Measurements from ENCODE around the gene DCAF11.

The DCAF11 gene

GRCh38 chr14:24092110-24092504 is 22.5 kb upstream of the DCAF11 start:
- Histone ChIP-seq H3K4me3 (ENCODE audit: severe bottlenecking) (no peak overlapping the region), H3K27ac (ENCODE audit: poor library complexity, severe bottlenecking) (no peak overlapping the region), H3K4me1 (ENCODE audit: insufficient read depth, poor library complexity, severe bottlenecking) (peaks cover 15% of the 10 kb centered on the region), H3K36me3 (ENCODE audit: low read depth) (peaks cover 20% of the 10 kb centered on the region), H3K9me3 (ENCODE audit: severe bottlenecking) (no peaks in the 10 kb centered on the region), H3K27me3 (ENCODE audit: insufficient read depth, poor library complexity, severe bottlenecking) (no peaks in the 10 kb centered on the region)
- ATAC-seq (ENCODE audit: low read depth): no peak
- TF ChIP-seq CTCF (IDR thresholded peaks at IDR 0.05; ENCODE audit: poor library complexity, severe bottlenecking): no peak
- DNase-seq (ENCODE audit: low spot score): no peak

GRCh38 chr14:24092505-24093206 is 21.9 kb upstream of the DCAF11 start:
- DNase-seq (ENCODE audit: low spot score) (no peak), ATAC-seq (ENCODE audit: low read depth) (no peak)
- no peak for TF ChIP-seq CTCF (IDR thresholded peaks at IDR 0.05; ENCODE audit: poor library complexity, severe bottlenecking)
- H3K27me3 ChIP-seq (ENCODE audit: insufficient read depth, poor library complexity, severe bottlenecking): no peaks in the 10 kb centered on the region
- H3K36me3 ChIP-seq (ENCODE audit: low read depth): peaks cover 21% of the 10 kb centered on the region
- peaks cover 15% of the 10 kb centered on the region for H3K4me1 ChIP-seq (ENCODE audit: insufficient read depth, poor library complexity, severe bottlenecking)
- no peak overlapping the region for H3K4me3 ChIP-seq (ENCODE audit: severe bottlenecking)
- no peak overlapping the region for H3K27ac ChIP-seq (ENCODE audit: poor library complexity, severe bottlenecking)
- no peaks in the 10 kb centered on the region for H3K9me3 ChIP-seq (ENCODE audit: severe bottlenecking)

- peak overlapping the region; percentile 55 for H3K27ac ChIP-seq (ENCODE audit: poor library complexity, severe bottlenecking)
- H3K4me3 ChIP-seq (ENCODE audit: severe bottlenecking): no peak overlapping the region
- no peaks in the 10 kb centered on the region for H3K27me3 ChIP-seq (ENCODE audit: insufficient read depth, poor library complexity, severe bottlenecking)
- H3K9me3 ChIP-seq (ENCODE audit: severe bottlenecking): no peaks in the 10 kb centered on the region
- ATAC-seq (ENCODE audit: low read depth) (no peak), DNase-seq (ENCODE audit: low spot score) (no peak)
- peaks cover 28% of the 10 kb centered on the region for H3K36me3 ChIP-seq (ENCODE audit: low read depth)
- H3K4me1 ChIP-seq (ENCODE audit: insufficient read depth, poor library complexity, severe bottlenecking): peaks cover 15% of the 10 kb centered on the region
- no peak for TF ChIP-seq CTCF (IDR thresholded peaks at IDR 0.05; ENCODE audit: poor library complexity, severe bottlenecking)
Measured at GRCh38 chr14:24093207-24093900, 21.2 kb upstream of the DCAF11 start.

GRCh38 chr14:24093901-24094840 is 20.4 kb upstream of the DCAF11 start, which contains the start of gene PCK2:
Gene PCK2, plus strand, starts transcription at chr14:24094311. Its CDS starts 95 bp downstream, at chr14:24094406.
- H3K27ac ChIP-seq (ENCODE audit: poor library complexity, severe bottlenecking): peak within 1 kb of the TSS; percentile 55
- peak within 1 kb of the TSS; percentile 88 for H3K4me3 ChIP-seq (ENCODE audit: severe bottlenecking)
- DNase-seq (ENCODE audit: low spot score): peak; percentile 99
- H3K27me3 ChIP-seq (ENCODE audit: insufficient read depth, poor library complexity, severe bottlenecking): no peaks in the 10 kb centered on the region
- no peak for TF ChIP-seq CTCF (IDR thresholded peaks at IDR 0.05; ENCODE audit: poor library complexity, severe bottlenecking)
- no peaks in the 10 kb centered on the region for H3K9me3 ChIP-seq (ENCODE audit: severe bottlenecking)
- H3K4me1 ChIP-seq (ENCODE audit: insufficient read depth, poor library complexity, severe bottlenecking): peaks cover 15% of the 10 kb centered on the region
- H3K36me3 ChIP-seq (ENCODE audit: low read depth): peaks cover 36% of the 10 kb centered on the region
- ATAC-seq (ENCODE audit: low read depth): peak; percentile 91
